Lung (tissue), 12 donors: Measurements from ENCODE around the gene RABGAP1. TPM values are rescaled to one million over a fixed set of nuclear protein-coding genes. Genes with fewer than 3 reads are reported as not detected.

Experiments
- ATAC-seq: fragments of 200-7000 bp; cut with Tn5 transposase; one replicate; pipeline ENCODE4 v1.9.1; 2020; ENCODE audit warnings: moderate number of reproducible peaks; ENCODE audit not compliant: insufficient read depth, low FRiP score
- DNase-seq, 3 donors: peaks; one replicate each; pipeline ENCODE4 v3.0.0-alpha.2; 2013 to 2017
- H3K27ac ChIP-seq, 2 donors: one replicate each; pipeline ENCODE4 v1.5.1; 2013; ENCODE audit warnings: mild to moderate bottlenecking in 2 of 2, moderate library complexity in 2 of 2, control low read depth in 1 of 2, inconsistent platforms in 1 of 2, low read depth in 1 of 2, low read length in 1 of 2
- H3K27me3 ChIP-seq, 3 donors: one replicate each; pipeline ENCODE4 v1.5.1; 2013; ENCODE audit warnings: low read length in 2 of 3; ENCODE audit not compliant: control insufficient read depth in 3 of 3, insufficient read depth in 3 of 3
- H3K36me3 ChIP-seq, 4 donors: one replicate each; pipeline ENCODE4 v1.5.1; 2013; ENCODE audit warnings: low read length in 4 of 4, mild to moderate bottlenecking in 1 of 4, moderate library complexity in 1 of 4; ENCODE audit not compliant: control insufficient read depth in 4 of 4, insufficient read depth in 4 of 4
- H3K4me1 ChIP-seq, 5 donors: one replicate each; pipeline ENCODE4 v1.5.1; 2013; ENCODE audit warnings: low read length in 5 of 5, mild to moderate bottlenecking in 2 of 5, moderate library complexity in 1 of 5; ENCODE audit not compliant: control insufficient read depth in 5 of 5, insufficient read depth in 5 of 5
- H3K4me3 ChIP-seq: one replicate; pipeline ENCODE4 v1.5.1; 2013; ENCODE audit warnings: mild to moderate bottlenecking, control low read depth, moderate library complexity
- H3K9ac ChIP-seq, 2 donors: one replicate each; pipeline ENCODE4 v1.5.1; 2013; ENCODE audit warnings: low read length in 2 of 2, control low read depth in 1 of 2; ENCODE audit not compliant: insufficient read depth in 1 of 2
- H3K9me3 ChIP-seq, 4 donors: one replicate each; pipeline ENCODE4 v1.5.1; 2013; ENCODE audit warnings: low read length in 3 of 4, mild to moderate bottlenecking in 1 of 4, moderate library complexity in 1 of 4; ENCODE audit not compliant: control insufficient read depth in 4 of 4, insufficient read depth in 3 of 4
- WGBS, 2 donors: extraction: QIAGEN DNeasy Blood & Tissue Kit; methylation state at CpG; one replicate each; pipeline ENCODE4 v1.1.7; 2013; 5-methylcytosine and 5-hydroxymethylcytosine counted together
- polyA plus RNA-seq, 2 donors: library from polyadenylated mRNA; stranded (reverse); fragments of 200-250 nt; gene quantifications; one replicate each; pipeline ENCODE4 v1.2.1, GENCODE V29; 2013
- total RNA-seq, 2 donors: library from RNA; depleted of rRNA in 1 of 2; stranded (reverse); fragments of >200 nt in 1 of 2; gene quantifications; one replicate each; pipeline ENCODE4 v1.2.1, GENCODE V29; 2014 to 2021
- TF ChIP-seq, protein P1 (sequence below): IDR thresholded peaks from 2 replicates; pipeline ENCODE4 v1.5.1; 2012; ENCODE audit warnings: mild to moderate bottlenecking; ENCODE audit errors: control extremely low read depth, extremely low read depth
- donor health status: control.
- donor health status: control.
- donor health status: Bipolar disorder and iron deficiency.
- donor health status: healthy.
- donor health status: DM: yes; HTN: yes; CAD: no.

RABGAP1 gene
- total and polyA plus RNA-seq, 4 donors, result 9.6 to 103 (median 34.9) TPM

GRCh38 chr9:123099042-123099441 is 158.2 kb downstream of the RABGAP1 start:
- no peak for DNase-seq
- TF ChIP-seq, protein P1, sequence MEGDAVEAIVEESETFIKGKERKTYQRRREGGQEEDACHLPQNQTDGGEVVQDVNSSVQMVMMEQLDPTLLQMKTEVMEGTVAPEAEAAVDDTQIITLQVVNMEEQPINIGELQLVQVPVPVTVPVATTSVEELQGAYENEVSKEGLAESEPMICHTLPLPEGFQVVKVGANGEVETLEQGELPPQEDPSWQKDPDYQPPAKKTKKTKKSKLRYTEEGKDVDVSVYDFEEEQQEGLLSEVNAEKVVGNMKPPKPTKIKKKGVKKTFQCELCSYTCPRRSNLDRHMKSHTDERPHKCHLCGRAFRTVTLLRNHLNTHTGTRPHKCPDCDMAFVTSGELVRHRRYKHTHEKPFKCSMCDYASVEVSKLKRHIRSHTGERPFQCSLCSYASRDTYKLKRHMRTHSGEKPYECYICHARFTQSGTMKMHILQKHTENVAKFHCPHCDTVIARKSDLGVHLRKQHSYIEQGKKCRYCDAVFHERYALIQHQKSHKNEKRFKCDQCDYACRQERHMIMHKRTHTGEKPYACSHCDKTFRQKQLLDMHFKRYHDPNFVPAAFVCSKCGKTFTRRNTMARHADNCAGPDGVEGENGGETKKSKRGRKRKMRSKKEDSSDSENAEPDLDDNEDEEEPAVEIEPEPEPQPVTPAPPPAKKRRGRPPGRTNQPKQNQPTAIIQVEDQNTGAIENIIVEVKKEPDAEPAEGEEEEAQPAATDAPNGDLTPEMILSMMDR, result no peak
- H3K9ac ChIP-seq, result no peak overlapping the region
- peaks cover 25 to 49% (median 35%) of the 10 kb centered on the region in 4 donors for H3K36me3 ChIP-seq
- H3K4me1 ChIP-seq, result no peaks in the 10 kb centered on the region
- no peaks in the 10 kb centered on the region for H3K27me3 ChIP-seq
- whole genome bisulfite sequencing, 2 donors, result 94 to 98% methylated on average over 6 of the region's 6 CpGs
- no peaks in the 10 kb centered on the region for H3K9me3 ChIP-seq
- no peak overlapping the region for H3K27ac ChIP-seq
- no peak for ATAC-seq
- H3K4me3 ChIP-seq, result no peak overlapping the region

DNA sequence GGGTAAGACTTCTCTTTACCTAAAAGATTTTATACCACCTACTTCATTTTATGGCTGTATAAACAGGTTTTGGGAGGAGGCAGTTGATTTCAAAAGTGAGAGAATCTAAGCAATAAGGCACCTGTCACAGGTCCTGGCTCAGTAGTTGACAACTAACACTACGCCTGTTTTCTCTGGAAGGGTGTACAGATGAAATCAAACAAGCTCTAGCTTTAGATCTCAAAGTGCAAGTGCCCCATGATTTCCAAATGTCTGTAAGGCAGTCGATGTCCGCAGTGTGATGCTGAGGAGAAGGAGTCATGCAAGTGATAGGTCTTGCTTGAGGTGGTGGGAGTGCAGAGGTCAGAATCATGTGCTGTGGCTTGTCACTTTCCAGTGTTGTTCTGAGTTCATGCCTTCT is 158.7 kb downstream of the RABGAP1 start:
- H3K4me3 ChIP-seq, result no peak overlapping the region
- no peaks in the 10 kb centered on the region for H3K4me1 ChIP-seq
- H3K9ac ChIP-seq, result no peak overlapping the region
- TF ChIP-seq, protein P1, result no peak
- peaks cover 25 to 51% (median 35%) of the 10 kb centered on the region in 4 donors for H3K36me3 ChIP-seq
- H3K9me3 ChIP-seq, result no peaks in the 10 kb centered on the region
- no peaks in the 10 kb centered on the region for H3K27me3 ChIP-seq
- no peak overlapping the region for H3K27ac ChIP-seq
- 97 to 98% methylated on average over 3 of the region's 3 CpGs for WGBS, 2 donors
- ATAC-seq (no peak), DNase-seq (no peak)

DNA sequence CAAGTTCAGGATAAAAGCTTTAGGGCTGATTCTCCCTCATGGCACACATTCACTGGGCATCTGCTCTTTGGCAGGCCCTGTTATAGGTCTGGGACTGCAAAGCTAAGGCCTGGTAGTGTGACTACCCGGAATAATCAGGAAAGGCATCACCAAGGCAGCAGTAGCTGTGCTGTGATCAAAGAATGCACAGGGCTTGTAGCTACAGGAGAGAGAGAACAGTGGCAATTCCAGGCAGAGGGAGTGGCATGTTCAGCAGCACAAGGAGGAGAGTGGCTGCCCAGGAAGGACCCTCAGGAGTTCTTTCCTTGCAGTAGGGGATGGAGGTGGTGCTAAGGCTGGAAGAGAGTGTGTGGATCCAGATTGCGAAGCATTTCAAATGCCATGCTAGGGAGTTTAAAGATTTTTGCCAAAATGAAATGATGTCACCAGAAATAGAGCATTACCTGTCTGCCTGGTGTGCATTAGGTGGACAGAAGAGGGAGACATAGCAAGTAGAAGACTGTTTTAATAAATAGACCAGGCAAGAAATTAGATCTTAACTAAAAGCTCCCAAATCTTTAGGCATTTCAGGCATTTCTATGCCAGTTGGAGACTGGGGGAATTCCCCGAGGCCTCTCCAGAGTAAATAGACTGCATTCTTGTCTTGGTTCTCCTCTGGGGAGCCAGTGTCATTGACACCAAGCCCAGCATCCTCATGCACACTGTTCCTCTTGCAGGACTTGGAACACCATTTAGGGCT is 161.7 kb downstream of the RABGAP1 start:
- ATAC-seq, result no peak
- DNase-seq, result no peak
- WGBS, 2 donors, result 82 to 92% methylated on average over 3 of the region's 3 CpGs
- TF ChIP-seq, protein P1, result no peak
- no peaks in the 10 kb centered on the region for H3K4me1 ChIP-seq
- H3K27me3 ChIP-seq, result no peaks in the 10 kb centered on the region
- no peak overlapping the region for H3K4me3 ChIP-seq
- no peak overlapping the region for H3K27ac ChIP-seq
- H3K9me3 ChIP-seq, result no peaks in the 10 kb centered on the region
- H3K36me3 ChIP-seq, result peaks cover 18 to 48% (median 40%) of the 10 kb centered on the region in 4 donors
- no peak overlapping the region for H3K9ac ChIP-seq
